Stimulated activated CD8-positive, alpha-beta memory T cell treated with anti-CD3 and anti-CD28 coated beads, Interleukin-15, amount 100 ng/mL, for 24 hours (primary cell): ENCODE data around the gene SERTAD1.
A peak's percentile ranks its signal among the peaks of the same experiment; 100 is the strongest.

Source experiments
- DNase-seq: peaks from one replicate; pipeline ENCODE4 v3.0.0-alpha.2; 2020; ENCODE audit warnings: low read depth

The SERTAD1 gene

DNA sequence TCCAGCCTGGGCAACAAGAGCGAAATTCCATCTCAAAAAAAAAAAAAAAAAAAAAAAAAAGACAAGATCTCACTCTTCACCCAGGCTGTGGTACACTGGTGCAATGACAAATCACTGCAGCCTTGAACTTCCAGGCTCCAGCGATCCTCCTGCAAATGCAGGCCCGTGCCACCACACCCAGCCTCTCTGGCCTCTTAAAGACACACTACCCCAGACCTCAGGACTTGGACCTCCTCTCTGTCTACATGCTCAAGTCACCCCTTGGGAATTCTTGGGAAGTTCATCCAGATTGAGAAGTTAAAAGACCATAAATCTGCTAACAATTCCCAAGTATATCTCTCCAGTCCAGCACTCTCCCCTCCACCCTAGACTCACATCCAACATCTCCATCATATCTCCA is 25.2 kb downstream of the SERTAD1 start:
- no peak for DNase-seq

DNA sequence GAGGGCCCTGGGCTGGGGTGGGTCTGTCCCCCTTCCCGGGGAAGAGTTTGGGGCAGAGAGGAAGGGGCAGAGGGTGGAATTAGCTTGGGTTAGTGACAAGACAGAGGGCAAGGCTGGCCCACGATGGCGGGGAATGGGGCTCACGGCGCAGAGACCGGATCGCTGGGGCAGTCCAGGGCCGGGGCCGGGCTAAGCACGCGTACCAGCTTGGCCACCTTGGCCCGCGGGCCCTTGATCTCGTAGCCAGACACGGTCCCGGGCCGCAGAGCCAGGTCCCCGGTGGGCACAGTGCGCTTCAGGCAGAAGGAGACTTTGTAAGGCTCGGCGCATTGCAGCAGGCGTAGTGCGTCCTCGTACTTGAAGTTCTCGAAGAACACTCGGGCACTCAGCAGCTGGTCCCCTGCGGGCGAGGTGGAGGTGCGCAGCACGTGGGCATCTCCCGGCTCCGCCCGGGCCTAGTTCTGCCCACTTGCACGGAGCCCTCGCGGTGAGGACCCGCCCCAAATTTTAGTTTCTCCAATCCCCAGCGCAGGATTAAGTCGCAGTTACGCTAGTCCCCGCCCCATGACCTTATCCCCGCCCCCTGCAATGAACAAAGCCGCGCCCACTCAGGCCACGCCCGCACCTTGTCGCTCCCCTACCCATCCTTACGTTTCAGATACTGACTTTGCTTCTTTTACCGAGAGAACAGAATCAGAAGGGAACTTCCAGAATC is 27.2 kb downstream of the SERTAD1 start:
- peak; percentile 21 for DNase-seq

DNA sequence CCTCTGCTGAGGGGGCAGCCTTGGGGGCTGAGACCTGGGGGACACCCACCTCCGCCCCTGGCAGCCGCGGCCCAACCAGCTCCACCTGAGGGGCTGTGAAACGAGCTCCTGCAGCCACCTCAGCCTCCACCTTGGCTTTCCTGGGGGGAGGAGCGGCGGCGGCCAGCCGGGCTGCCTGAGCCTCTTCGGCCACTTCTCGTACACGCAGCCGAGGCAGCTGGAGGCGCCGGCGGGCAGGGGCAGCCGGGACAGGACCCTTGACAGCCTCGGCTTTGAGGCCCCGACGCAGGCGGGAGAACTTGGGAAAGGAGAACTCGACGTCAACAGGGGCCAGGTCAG is 28.3 kb downstream of the SERTAD1 start:
- no peak for DNase-seq

DNA sequence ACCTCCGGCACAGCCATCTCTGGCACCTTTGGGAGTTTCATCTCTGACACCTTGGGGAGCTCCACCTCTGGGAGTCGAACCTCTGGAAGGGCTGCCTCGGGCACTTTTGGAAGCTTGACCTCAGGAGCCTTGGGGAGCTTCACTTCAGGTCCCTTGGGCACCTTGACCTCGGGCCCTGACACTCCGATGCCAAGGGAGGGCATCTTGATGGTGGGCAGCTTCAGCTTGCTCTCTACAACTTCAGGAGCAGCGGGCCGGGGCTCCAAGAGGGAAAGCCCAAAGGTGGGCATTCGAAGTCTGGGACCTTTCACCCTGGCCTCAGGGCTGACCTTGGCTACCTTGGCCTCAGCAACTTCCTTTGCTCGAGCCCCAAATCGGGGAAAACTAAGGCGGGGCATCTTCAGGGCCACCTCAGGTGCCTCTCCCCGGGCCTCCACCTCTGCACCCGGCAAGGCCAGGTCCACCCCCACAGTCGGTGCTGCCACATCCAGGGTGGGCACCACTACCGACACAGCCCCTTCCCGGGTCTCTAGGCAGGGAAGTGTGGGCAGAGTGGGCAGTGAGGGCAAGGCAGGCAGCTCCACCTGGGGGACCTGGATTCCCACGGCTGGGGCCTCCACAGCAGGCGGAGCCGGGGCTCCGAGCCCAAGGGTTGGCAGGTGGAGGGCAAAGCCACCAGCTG is 28.8 kb downstream of the SERTAD1 start:
- no peak for DNase-seq

DNA sequence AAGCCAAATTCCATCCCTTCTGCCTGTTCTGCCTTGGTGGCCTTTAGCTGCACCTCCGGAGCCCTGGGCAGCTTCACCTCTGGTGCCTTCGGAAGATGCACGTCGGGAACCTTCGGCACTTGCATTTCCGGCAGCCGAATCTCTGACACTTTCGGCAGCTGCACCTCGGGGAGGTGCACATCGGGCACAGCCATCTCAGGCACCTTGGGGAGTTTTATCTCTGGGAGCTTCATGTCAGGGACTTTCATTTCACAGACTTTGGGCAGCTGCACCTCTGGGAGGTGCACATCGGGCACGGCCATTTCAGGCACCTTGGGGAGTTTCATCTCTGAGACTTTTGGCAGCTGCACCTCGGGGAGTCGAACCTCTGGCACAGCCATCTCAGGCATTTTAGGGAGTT is 29.8 kb downstream of the SERTAD1 start:
- no peak for DNase-seq

DNA sequence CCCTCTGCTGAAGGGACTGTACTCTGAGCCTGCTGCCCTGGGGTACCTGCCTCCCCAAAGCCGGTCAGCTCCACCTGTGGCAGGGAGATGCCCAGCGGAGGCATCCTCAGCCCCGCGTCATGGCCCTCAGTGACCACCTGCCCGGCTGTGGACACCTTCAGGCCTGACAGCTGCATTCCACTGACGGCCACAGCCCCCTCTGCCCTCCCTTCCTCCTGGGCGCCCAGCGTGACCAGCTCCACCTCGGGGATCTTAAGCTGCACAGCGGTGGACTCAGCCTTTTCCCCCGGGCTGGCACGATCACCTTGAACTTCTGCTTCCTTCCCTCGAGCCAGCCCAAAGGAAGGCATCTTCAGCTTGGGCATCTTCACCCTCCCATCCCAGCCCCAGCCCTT is 31.0 kb downstream of the SERTAD1 start:
- no peak for DNase-seq

DNA sequence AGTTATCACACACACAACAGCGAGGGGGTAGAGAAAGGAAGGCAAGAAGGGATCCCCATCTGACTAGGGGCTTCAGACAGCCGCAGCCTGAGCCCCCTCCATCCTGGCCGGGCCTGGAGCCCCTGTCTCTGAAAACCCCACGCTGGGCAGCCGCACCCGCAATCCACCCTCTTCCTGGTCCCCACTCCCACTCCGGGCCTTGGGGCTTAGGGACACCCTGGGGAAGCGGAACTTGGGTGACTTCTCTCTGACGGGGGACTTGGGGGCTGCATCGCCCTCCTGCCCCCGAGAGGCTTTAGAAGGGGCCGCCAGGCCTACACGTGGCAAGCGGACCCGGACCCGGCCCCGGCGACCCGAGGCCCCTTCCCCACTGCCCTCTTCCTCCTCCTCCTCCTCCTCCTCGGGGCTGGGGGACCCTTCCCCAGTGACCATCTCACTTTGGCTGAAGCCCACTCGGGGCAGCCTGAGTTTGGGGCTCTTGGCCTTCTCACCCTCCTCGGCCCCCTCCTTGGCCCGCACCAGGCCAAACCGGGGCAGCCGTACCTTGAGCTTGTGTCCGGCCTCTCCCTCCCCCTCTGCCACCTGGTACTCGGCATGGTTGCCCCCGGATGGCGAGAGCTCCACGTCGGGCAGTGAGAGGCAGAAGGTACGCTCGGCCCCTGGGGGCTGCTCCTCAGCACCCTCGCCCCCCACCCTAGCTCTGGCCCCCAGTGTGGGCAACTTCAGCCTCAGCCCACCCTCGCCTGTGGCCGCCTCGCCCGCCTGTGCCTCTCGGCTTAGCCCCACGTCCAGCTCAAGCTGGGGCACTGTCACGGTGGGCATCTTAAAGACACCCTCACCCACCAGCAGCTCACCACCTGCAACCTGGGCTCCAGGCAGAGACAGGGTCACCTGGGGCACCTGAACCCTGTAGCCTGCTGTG is 31.6 kb downstream of the SERTAD1 start:
- DNase-seq = no peak

DNA sequence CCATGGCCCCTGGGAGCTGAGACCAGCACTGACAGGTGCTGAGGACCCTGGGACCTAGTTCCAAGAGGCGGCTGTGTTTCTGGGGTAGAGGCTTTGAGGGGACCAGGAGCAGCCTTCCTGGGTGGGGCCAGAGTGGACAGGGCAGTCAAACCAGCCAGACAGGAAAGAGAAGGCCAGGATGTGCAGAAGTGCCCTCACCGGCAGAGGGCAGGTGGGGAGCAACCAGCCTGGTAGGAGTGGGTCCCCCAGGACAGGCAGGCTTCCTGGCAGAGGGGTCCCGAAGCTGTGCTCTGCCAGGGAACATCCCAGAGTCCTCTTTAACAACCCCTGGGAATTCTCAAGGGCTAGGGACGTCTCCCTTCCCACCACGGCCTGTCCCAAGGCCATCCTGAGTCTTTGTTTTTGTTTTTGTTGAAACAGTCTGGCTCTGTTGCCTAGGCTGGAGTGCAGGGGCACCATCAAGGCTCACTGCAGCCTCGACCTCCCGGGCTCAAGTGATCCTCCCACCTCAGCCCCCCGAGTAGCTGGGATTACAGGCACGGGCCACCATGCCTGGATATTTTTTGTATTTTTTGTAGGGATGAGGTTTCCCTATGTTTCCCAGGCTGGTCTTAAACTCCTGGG is 32.8 kb downstream of the SERTAD1 start:
- DNase-seq = no peak

DNA sequence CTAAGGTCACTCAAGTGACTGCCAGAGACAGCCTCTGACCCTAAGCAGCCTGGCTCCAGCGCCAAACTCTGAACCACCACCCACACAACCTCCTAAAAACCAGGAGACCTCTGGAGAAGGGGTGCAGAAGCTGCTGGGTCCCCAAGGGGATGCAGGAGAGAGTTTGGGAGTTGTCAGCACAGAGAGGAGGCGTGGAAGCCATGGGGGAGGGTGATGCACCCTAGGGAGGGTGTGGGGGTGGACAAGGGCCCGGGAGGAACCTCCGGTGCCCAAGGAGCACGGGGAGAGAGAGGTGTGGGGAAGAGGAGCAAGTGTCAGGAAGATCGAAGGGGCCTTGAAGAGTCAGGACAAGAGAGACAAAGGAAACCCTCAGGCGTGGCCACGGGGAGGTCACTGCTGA is 33.7 kb downstream of the SERTAD1 start:
- DNase-seq = no peak

DNA sequence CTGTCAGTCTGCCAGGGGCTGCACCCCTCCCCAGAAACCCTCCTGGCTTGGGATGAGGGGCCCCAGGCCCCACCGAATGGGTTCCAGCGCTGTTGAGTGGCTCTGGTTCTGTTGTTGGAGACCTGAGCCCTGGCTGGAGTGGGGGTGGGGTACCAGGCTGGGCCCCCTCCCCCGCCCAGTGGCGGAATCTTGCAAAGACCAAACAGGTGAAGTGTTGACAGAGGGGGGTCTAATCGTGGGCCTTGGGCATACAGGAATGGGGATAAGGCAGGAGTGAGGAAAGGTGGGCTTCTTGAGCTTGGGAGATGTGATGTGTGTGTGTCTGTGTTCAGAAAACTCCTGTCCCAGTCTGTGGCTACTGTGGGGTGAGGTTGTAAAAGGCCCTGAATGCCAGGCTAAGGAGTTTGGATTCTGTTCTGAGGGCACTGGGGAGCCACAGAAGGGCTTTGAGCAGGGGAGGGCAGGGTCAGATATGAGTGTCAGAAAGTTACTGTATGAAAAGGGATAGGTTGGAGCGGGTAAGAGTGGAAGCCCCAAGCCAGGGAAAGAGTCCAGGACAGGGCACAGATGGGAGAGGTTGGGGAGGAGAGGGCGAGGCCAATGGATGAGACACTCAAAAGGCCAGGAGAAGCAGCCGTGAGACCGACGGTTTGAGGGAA is 35.6 kb downstream of the SERTAD1 start, which contains the start of gene HIPK4:
HIPK4 (minus strand) TSS at position 98 of the 659 bp plus-strand sequence. CDS start 279 bp downstream, outside the sequence.
- DNase-seq = no peak

DNA sequence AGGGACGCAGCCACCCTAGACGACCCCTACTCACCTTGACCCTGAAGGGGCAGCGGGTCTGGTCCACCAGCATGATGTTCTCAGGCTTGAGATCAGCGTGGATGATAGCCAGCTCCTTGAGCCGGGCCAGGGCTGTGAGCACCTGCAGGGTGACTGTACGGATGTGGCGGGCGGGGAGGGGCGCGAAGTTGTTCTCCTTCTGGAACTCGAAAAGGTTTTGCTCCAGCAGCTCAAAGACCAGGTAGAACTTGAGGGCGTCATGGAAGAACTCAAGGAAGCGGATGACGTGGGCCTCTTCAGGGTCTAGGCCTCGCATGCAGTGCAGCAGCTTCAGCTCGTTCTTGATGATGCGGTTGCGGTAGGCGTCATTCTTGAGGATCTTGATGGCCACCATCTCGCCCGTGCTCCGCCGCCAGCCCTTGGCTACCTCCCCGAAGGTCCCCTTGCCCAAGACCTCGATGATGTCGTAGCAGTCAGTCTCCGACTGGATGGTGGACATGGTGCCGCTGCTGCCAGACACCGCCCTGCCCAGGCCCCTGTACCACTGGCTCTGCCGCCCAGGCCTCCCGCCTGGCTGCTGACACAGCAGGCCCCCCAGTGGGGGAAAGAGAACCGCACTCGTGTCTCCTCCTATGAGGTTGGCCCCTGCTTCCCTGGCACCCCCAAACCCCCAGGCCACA is 36.2 kb downstream of the SERTAD1 start:
- DNase-seq = no peak

DNA sequence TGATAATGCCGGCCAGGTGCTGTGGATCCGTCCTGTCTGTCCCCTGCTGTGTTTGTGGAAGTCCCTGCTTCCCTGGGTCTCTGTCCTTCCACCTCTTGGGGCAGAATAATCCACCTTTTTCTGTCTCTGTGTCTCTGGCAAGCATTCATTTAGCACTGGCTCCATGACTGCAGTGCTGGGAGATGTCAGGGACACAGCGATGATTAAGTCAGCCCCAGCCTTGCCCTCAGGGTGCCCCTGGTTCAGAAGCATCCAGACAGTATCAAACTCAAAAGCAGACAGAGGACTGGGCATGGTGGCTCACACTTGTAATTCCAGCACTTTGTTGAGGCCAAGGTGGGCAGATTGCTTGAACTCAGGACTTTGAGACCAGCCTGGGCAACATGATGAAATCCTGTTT is 37.3 kb downstream of the SERTAD1 start:
- DNase-seq = no peak

DNA sequence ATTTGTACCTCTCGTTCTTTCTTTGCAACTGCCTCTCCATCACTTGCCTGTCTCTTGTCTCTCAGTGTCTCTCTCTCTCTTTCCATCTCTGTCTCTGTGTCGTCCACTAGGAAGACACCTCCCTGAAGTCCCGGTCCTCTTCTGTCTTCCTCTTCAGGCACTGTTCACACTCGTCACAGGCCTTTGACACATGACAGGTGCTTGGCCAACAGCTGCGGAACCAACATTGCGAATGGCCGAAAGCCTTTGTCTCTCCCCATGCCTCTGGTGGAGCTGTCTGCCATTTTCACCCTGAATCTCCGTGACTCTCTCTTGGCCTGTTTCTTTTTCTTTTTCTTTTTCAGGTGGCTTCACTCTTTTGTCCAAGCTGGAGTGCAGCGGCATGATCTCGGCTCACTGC is 38.6 kb downstream of the SERTAD1 start:
- DNase-seq = no peak

DNA sequence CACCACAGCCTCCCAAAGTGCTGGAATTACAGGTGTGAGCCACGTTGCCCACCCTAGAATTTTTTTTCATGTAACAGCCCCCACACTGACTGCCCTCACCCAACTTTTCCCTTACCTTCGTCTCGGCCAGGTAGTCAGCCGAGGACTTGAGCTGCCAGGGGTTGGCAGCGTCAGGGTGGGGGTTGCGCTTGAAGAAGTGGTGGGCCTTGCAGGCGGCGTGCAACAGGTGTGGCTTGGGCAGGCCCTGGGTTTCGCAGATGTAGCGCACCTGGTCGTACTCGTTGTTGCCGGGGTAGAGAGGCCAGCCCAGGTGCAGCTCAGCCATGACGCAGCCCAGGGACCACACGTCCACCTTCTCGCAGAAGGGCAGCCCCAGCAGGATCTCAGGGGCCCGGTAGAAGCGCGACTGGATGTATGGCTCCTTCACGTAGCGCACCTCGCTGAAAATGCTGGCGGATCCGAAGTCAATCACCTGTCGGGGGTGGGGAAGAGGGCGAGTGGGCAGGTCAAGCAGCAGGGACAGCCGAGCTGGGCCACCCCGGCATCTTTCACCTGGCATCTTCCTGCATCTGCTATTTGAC is 42.0 kb downstream of the SERTAD1 start:
- no peak for DNase-seq

DNA sequence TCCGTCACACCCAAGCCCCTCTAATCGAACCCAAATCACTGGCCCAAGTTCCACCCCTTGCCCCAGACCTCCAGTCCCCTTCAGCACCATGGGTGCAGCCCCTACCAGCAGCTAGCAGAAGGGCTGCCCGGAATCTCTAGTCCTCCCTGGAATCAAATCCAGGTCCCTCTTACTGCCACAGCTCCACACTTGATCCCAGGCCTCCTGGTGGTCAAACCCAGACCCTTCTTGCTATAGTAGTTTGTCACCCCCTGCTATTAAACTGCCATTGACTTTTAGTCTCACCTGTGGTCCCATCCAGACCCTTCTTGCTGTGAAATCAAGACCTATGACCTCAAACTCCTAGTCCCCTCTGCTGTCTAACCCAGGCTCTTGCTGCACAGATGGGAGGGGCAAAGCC is 44.5 kb downstream of the SERTAD1 start:
- no peak for DNase-seq

DNA sequence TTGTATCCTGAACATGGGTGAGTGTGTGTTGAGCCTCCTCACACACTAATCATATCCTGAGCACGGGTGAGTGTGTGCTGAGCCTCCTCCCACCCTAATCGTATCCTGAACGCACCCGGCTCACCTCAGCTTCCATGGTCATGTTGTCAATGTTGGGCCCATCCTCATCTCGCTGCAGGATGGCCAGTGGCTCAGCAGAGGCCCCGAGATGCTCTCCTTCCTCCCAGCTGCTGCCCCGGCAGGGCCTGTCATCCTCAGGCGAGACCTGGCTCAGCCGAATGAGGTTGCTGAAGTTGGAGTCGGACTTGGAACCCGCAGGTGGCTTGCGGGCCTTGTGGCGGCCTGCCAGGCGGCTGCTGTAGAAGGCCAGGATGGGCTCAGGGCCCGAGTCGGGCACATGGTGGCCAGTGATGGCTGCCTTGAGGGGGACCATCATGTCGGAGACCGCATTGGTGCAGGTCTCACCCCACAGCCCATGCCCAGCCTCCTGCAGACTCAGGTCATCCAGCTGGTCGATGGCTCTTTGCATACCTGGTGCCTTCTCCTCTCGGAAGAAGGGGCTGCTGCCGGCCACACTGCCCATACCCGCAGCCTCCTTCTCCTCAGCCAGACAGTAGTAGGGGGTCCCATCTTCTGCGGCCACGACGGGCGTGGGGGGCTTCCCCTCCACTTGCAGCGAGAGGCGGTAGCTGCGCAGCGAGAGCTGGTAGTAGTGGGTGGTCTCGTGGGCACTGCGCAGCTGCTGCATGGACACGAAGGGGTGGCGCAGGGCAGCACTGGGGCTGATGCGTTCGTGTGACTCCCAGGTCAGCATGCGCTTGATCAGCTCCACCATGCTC is 45.4 kb downstream of the SERTAD1 start:
- DNase-seq = no peak

DNA sequence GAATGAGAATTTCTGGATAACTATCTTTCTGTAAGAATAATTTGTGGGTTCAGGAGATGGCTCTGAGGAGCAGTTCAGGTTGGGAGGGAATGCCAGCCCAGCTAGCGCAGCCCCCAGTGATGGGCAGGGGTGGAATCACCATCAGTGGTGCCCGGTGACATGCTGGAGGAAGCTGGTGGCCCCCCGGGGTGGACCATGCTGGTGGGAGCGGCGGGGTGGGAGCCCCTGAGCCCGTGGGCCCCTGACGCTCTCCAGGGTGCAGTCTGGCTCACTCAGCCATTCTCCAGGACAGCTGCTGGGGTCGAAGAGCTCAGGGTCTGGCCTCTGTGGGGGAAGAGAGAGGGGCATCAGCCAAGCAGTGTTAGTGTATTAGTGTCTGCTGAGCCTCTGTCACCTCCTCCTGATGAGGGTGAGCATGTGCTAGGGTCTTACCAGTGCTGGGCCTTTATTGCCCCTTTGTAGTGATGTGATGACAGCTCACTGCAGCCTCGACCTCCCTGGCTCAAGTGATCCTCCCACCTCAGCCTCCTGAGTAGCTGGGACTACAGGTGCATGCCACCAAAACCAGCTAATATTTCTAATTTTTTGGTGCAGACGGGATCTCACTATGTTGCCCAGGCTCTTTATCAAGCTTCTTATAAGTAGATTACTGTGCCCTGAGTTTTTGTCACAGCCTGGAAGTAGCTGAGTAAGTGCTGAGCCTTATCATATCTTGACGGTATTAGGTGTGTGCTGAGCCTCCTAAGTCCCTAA is 46.2 kb downstream of the SERTAD1 start:
- DNase-seq = no peak

DNA sequence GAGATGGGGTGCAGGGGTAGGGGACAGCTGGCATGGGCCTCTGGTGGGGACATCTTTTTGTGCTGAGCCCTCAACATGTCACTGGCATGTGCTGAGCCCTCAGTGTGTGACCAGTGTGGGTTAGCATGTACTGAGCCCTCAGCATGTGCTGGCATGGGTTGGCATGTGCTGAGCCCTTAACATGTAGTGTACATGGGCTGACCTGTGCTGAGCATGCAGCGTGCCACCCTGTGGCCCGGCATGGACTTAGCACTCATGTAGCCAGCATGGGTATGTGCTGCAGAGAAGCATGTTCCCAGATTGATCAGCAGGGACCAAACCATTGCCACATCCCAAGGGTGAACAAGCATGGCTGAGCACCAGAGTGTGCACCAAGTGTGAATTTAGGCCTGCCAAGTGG is 47.3 kb downstream of the SERTAD1 start:
- no peak for DNase-seq

DNA sequence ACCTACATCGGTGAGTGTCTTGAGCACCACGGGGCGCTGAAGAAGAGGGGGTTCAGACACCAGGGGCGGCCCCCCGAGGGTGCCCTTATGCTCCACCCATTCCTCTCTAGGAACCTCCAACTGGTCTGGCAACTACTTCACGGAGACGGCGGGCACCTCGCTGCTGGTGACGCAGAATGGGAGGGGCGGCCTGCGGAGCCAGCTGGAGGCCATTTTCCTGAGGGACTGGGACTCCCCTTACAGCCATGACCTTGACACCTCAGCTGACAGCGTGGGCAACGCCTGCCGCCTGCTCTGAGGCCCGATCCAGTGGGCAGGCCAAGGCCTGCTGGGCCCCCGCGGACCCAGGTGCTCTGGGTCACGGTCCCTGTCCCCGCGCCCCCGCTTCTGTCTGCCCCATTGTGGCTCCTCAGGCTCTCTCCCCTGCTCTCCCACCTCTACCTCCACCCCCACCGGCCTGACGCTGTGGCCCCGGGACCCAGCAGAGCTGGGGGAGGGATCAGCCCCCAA is 47.9 kb downstream of the SERTAD1 start:
- DNase-seq = no peak
